K562 (cell line): Measurements from ENCODE around the gene CISD2. TPM values are rescaled to one million over a fixed set of nuclear protein-coding genes. Genes with fewer than 3 reads are reported as not detected.
A peak's percentile ranks its signal among the peaks of the same experiment; 100 is the strongest.

Experiments used
- BRD9 ChIP-seq: fragments of 450-650 bp; IDR thresholded peaks from 2 replicates; pipeline ENCODE4 v1.6.1; 2018; ENCODE audit warnings: low read depth; ENCODE audit not compliant: partially characterized antibody
- C11orf30 ChIP-seq: fragments of 450-650 bp; IDR thresholded peaks from 2 replicates; pipeline ENCODE4 v1.6.1; 2016; ENCODE audit warnings: low read depth, mild to moderate bottlenecking
- CREM ChIP-seq: IDR thresholded peaks from 2 replicates; pipeline ENCODE4 v1.6.1; 2014; ENCODE audit warnings: antibody characterized with exemption, low read depth
- E2F3 ChIP-seq: fragments of 250-450 bp; sonication (Bioruptor Pico); IDR thresholded peaks from 2 replicates; pipeline ENCODE4 v1.4.0; 2020; ENCODE audit warnings: mild to moderate bottlenecking
- FOXA3 ChIP-seq, 2 experiments: fragments of 450-650 bp in 1 of 2; sonication (generic) in 1 of 2; formaldehyde crosslinking; IDR thresholded peaks in 1 of 2; conservative IDR thresholded peaks in 1 of 2; 2 replicates each; pipeline versions ENCODE4 v1.4.0 to v1.8.0; 2020 to 2022; ENCODE audit warnings: mild to moderate bottlenecking in 2 of 2, missing genetic modification reagents in 1 of 2
- FOXM1 ChIP-seq, 2 experiments: fragments of 450-650 bp in 1 of 2; sonication (generic) in 1 of 2; formaldehyde crosslinking in 1 of 2; IDR thresholded peaks; 2 replicates each; pipeline versions ENCODE4 v1.6.1 to v1.9.0; 2017 to 2022; ENCODE audit warnings: low read depth in 2 of 2, mild to moderate bottlenecking in 2 of 2, missing genetic modification reagents in 1 of 2, moderate library complexity in 1 of 2
- HDAC1 ChIP-seq, 2 experiments: fragments of 450-650 bp; IDR thresholded peaks; 2 replicates each; pipeline ENCODE4 v1.6.1; 2016 to 2017; ENCODE audit warnings: inconsistent platforms in 1 of 2, mild to moderate bottlenecking in 1 of 2, moderate library complexity in 1 of 2
- HDGF ChIP-seq: fragments of 450-650 bp; IDR thresholded peaks from 2 replicates; pipeline ENCODE4 v1.6.1; 2016
- KAT8 ChIP-seq: fragments of 450-650 bp; IDR thresholded peaks from 2 replicates; pipeline ENCODE4 v1.6.1; 2016; ENCODE audit warnings: low read depth, mild to moderate bottlenecking
- MCM3 ChIP-seq: fragments of 450-650 bp; IDR thresholded peaks from 2 replicates; pipeline ENCODE4 v1.6.1; 2016
- NR4A1 ChIP-seq, 2 experiments: fragments of 250-450 bp in 1 of 2; fragments of 450-650 bp in 1 of 2; sonication (Bioruptor Pico) in 1 of 2; IDR thresholded peaks; 2 replicates each; pipeline versions ENCODE4 v1.4.0 to v1.6.1; 2016 to 2020; ENCODE audit warnings: mild to moderate bottlenecking in 2 of 2, missing compliant biosample characterization in 1 of 2, missing genetic modification characterization in 1 of 2, moderate library complexity in 1 of 2
- NRF1 ChIP-seq, 2 experiments: fragments of 450-650 bp; IDR thresholded peaks in 1 of 2; conservative IDR thresholded peaks in 1 of 2; 2 replicates each; pipeline ENCODE4 v1.6.1; 2014; ENCODE audit warnings: mild to moderate bottlenecking in 2 of 2
- PATZ1 ChIP-seq: fragments of 250-450 bp; sonication (Bioruptor Pico); IDR thresholded peaks from 2 replicates; pipeline ENCODE4 v1.5.0; 2020; ENCODE audit warnings: mild to moderate bottlenecking, borderline replicate concordance
- RCOR1 ChIP-seq, 2 experiments: IDR thresholded peaks; 2 replicates each; pipeline ENCODE4 v1.6.1; 2012; ENCODE audit warnings: low read depth in 2 of 2, low read length in 2 of 2, borderline replicate concordance in 1 of 2, improper control_type of control experiment in 1 of 2
- SIN3B ChIP-seq: fragments of 450-650 bp; IDR thresholded peaks from 2 replicates; pipeline ENCODE4 v1.6.1; 2017; ENCODE audit warnings: low read depth, mild to moderate bottlenecking, moderate library complexity
- SP2 ChIP-seq: IDR thresholded peaks from 2 replicates; pipeline ENCODE4 v1.6.1; 2011; ENCODE audit warnings: mild to moderate bottlenecking, low read depth, low read length, moderate library complexity; ENCODE audit not compliant: poor library complexity, severe bottlenecking; ENCODE audit errors: extremely low read depth
- TFAP4 ChIP-seq: sonication (generic); formaldehyde crosslinking; IDR thresholded peaks from 2 replicates; pipeline ENCODE4 v1.8.0; 2022; ENCODE audit warnings: missing genetic modification reagents, mild to moderate bottlenecking, moderate library complexity, borderline replicate concordance
- WHSC1 ChIP-seq: IDR thresholded peaks from one replicate; pipeline ENCODE4 v1.6.1; 2012; ENCODE audit warnings: low read length, control low read depth, inconsistent platforms
- ZEB2 ChIP-seq: fragments of 450-650 bp; IDR thresholded peaks from 2 replicates; pipeline ENCODE4 v1.6.1; 2016
- ZNF583 ChIP-seq: fragments of 250-450 bp; sonication (Bioruptor Pico); IDR thresholded peaks from 2 replicates; pipeline ENCODE4 v1.4.0; 2020
- ZNF77 ChIP-seq: fragments of 250-450 bp; sonication (Bioruptor Pico); IDR thresholded peaks from 2 replicates; pipeline ENCODE4 v1.5.0; 2020
- polyA plus RNA-seq, 8 experiments: library from polyadenylated mRNA; depleted of rRNA in 4 of 8; stranded (reverse) in 5 of 8; unstranded in 3 of 8; fragments of >200 nt; fragmentation: Nextera tagmentation in 2 of 8; fragmentation: Illumina TruSeq in 1 of 8; extraction: Ambion mirVana in 2 of 8; extraction: Trizol in 1 of 8; gene quantifications; 2 replicates each; pipeline versions ENCODE4 v1.2.1 to v1.2.3, GENCODE V29; 2011 to 2014; ENCODE audit warnings: inconsistent platforms in 1 of 8, missing spikeins in 1 of 8
- total RNA-seq, 7 experiments: library from RNA; depleted of rRNA in 6 of 7; stranded (reverse); fragments of >200 nt in 6 of 7; fragmentation: Illumina TruSeq in 2 of 7; extraction: Trizol in 2 of 7; gene quantifications; 2 replicates each; pipeline versions ENCODE4 v1.2.1 to v1.2.3, GENCODE V29; 2011 to 2021; ENCODE audit warnings: low replicate concordance in 1 of 7
- TF ChIP-seq, protein P1 (sequence below): fragments of 250-450 bp; sonication (Bioruptor Pico); IDR thresholded peaks from 2 replicates; pipeline ENCODE4 v1.8.0; 2022; ENCODE audit warnings: moderate library complexity, mild to moderate bottlenecking, inconsistent platforms
- TF ChIP-seq, protein P2 (sequence below): sonication (generic); formaldehyde crosslinking; IDR thresholded peaks from 2 replicates; pipeline ENCODE4 v1.8.1; 2023; ENCODE audit warnings: mild to moderate bottlenecking, missing genetic modification reagents

Gene CISD2
- total and polyA plus RNA-seq, 9 of the 15 experiments (the other 6 are each of a cell fraction or from before 2014, with no cell fraction given), result 37.8 to 91.4 (median 59.8) TPM

DNA sequence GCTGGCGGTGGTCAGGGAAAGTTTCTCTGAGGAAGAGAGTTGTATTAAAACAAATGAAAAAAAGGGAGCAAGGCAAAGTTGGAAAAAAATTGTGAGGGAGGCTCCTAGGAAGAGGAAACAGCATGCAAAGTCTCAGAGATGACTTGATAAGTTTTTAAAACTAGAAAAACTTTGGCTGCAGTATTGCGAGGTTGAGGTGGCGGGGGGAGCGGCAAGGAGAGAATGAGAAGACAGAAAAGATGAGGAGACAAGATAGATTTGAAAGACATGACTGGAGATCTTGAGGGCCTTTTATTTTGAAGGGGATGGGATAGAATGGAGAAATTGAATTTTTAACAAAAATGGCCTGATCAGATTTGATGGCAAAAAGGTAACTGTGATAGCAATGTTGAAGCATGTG is 36.7 kb upstream of the CISD2 start (continued):
- TF ChIP-seq SP2 (no peak), ZNF77 (CRISPR knock-in tag) (no peak), MCM3 (no peak), ZNF583 (CRISPR knock-in tag) (no peak), E2F3 (CRISPR knock-in tag) (no peak), BRD9 (no peak), RCOR1 (IDR thresholded peaks at IDR 0.05; ENCODE audit: borderline replicate concordance in 1 of 2, low read depth in 2 of 2, low read length in 2 of 2) (0 out of 4 replicates have a peak, but pooled peaks of 1 of the 2 experiments have one; percentile 13), SIN3B (no peak), HDGF (no peak), CREM (no peak), WHSC1 (no peak), FOXA3 (CRISPR knock-in tag; conservative IDR thresholded peaks at IDR 0.05 in 1 of 2, IDR thresholded peaks at IDR 0.05 in 1 of 2) (no peak), NR4A1 (CRISPR knock-in tag; IDR thresholded peaks at IDR 0.05) (no peak), NR4A1 (tag; IDR thresholded peaks at IDR 0.05) (no peak), NRF1 (conservative IDR thresholded peaks at IDR 0.05 in 1 of 2, IDR thresholded peaks at IDR 0.05 in 1 of 2) (no peak), C11orf30 (peak; percentile 34; the same call in 1 of the 2 replicates), ZEB2 (0 out of 2 replicates have a peak, but pooled peaks have one; percentile 14), TFAP4 (CRISPR knock-in tag) (no peak), FOXM1 (IDR thresholded peaks at IDR 0.05; ENCODE audit: low read depth) (no peak), FOXM1 (CRISPR knock-in tag; IDR thresholded peaks at IDR 0.05; ENCODE audit: low read depth) (no peak), HDAC1 (IDR thresholded peaks at IDR 0.05) (no peak), PATZ1 (CRISPR knock-in tag) (no peak), KAT8 (no peak)
- TF ChIP-seq, protein P1, sequence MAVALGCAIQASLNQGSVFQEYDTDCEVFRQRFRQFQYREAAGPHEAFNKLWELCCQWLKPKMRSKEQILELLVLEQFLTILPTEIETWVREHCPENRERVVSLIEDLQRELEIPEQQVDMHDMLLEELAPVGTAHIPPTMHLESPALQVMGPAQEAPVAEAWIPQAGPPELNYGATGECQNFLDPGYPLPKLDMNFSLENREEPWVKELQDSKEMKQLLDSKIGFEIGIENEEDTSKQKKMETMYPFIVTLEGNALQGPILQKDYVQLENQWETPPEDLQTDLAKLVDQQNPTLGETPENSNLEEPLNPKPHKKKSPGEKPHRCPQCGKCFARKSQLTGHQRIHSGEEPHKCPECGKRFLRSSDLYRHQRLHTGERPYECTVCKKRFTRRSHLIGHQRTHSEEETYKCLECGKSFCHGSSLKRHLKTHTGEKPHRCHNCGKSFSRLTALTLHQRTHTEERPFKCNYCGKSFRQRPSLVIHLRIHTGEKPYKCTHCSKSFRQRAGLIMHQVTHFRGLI (CRISPR knock-in tag), result no peak
- TF ChIP-seq, protein P2, sequence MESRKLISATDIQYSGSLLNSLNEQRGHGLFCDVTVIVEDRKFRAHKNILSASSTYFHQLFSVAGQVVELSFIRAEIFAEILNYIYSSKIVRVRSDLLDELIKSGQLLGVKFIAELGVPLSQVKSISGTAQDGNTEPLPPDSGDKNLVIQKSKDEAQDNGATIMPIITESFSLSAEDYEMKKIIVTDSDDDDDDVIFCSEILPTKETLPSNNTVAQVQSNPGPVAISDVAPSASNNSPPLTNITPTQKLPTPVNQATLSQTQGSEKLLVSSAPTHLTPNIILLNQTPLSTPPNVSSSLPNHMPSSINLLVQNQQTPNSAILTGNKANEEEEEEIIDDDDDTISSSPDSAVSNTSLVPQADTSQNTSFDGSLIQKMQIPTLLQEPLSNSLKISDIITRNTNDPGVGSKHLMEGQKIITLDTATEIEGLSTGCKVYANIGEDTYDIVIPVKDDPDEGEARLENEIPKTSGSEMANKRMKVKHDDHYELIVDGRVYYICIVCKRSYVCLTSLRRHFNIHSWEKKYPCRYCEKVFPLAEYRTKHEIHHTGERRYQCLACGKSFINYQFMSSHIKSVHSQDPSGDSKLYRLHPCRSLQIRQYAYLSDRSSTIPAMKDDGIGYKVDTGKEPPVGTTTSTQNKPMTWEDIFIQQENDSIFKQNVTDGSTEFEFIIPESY (CRISPR knock-in tag), result no peak
